ENCODE data around the gene DNAH2. TPM values are rescaled to one million over a fixed set of nuclear protein-coding genes. Genes with fewer than 3 reads are reported as not detected.

The DNAH2 gene
- total and polyA plus RNA-seq, 2 of the 8 experiments (the other 6 are each of a cell fraction or from before 2014, with no cell fraction given), result 0.13 to 0.18 TPM

DNA sequence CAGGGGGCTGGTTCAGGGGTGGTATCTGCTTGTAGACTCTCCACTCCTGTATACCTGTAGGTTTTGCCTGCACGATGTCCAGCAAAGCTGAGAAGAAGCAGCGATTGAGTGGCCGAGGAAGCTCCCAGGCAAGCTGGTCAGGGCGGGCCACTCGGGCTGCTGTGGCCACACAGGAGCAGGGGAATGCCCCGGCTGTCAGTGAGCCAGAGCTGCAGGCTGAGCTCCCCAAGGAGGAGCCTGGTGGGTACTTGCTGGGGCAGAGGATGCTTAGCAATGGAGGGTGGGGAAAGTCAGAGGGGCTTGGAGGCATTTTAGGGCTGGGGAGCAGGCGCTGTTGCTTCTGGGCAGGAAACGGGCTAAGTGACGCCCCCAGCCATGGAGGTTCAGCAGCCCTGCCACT, 2.1 kb downstream of the DNAH2 start:
- FAIRE-seq (no peak), DNase-seq (ENCODE audit: low read depth in 1 of 2, low spot score in 2 of 2) (no peak)
- Histone ChIP-seq H3K79me1 (ENCODE audit: low read depth, low read length) (no peaks in the 10 kb centered on the region; the same call in 1 of the 2 replicates), H4K8ac (ENCODE audit: extremely low read depth, insufficient read depth, low read length) (peak overlapping the region; percentile 16; the same call in 1 of the 2 replicates), H4K20me1 (replicated peaks in 1 of 2; ENCODE audit: control insufficient read depth in 1 of 2, insufficient read depth in 2 of 2, low read length in 2 of 2) (no peaks in the 10 kb centered on the region), H3K4ac (replicated peaks; ENCODE audit: insufficient read length, low read depth, low read length) (no peak overlapping the region), H2BK5ac (ENCODE audit: low read depth, low read length) (no peak overlapping the region), H2AFZ (ENCODE audit: low read length) (no peak overlapping the region), H2BK120ac (replicated peaks; ENCODE audit: low read depth, low read length) (no peak overlapping the region), H3K23ac (ENCODE audit: insufficient read length) (no peak overlapping the region), H3K27me3 (replicated peaks in 1 of 4; ENCODE audit: control insufficient read depth in 3 of 4, extremely low read depth in 1 of 4, insufficient read depth in 3 of 4, low read length in 3 of 4) (peaks cover 0 to 14% (median 7%) of the 10 kb centered on the region in 4 experiments; a peak in 3 of 7 replicates), H3K56ac (replicated peaks; ENCODE audit: insufficient read length, low read depth, low read length) (no peak overlapping the region), H3K14ac (ENCODE audit: insufficient read length) (no peak overlapping the region), H3K23me2 (ENCODE audit: low read depth, low read length) (peaks cover 9% of the 10 kb centered on the region), H2BK12ac (ENCODE audit: low read depth, low read length) (no peak overlapping the region), H3K4me1 (replicated peaks in 1 of 4; ENCODE audit: control insufficient read depth in 3 of 4, insufficient read depth in 4 of 4, low read length in 3 of 4) (peaks cover 5 to 17% (median 9%) of the 10 kb centered on the region in 4 experiments), H3K79me2 (ENCODE audit: control insufficient read depth in 1 of 2, insufficient read depth in 2 of 2, low read length in 2 of 2) (no peaks in the 10 kb centered on the region), H2BK20ac (ENCODE audit: low read length) (no peak overlapping the region), H3K4me3 (ENCODE audit: extremely low read depth in 1 of 4, insufficient read depth in 2 of 4, low read depth in 3 of 4, low read length in 4 of 4) (no peak overlapping the region), H4K91ac (replicated peaks; ENCODE audit: insufficient read length, low read length) (no peak overlapping the region), H2AK5ac (ENCODE audit: low read depth, low read length) (no peak overlapping the region), H3K18ac (ENCODE audit: extremely low read depth, low read length) (no peak overlapping the region), H4K5ac (ENCODE audit: insufficient read length, low read depth, low read length) (no peak overlapping the region), H3K36me3 (ENCODE audit: control insufficient read depth in 2 of 4, insufficient read depth in 4 of 4, low read length in 3 of 4) (no peaks in the 10 kb centered on the region), H3K4me2 (ENCODE audit: insufficient read depth in 1 of 2, low read depth in 2 of 2, low read length in 2 of 2) (no peak overlapping the region), H2BK15ac (ENCODE audit: low read length) (no peak overlapping the region), H3K9me3 (ENCODE audit: insufficient read depth in 2 of 2, low read depth in 1 of 2, low read length in 1 of 2) (no peaks in the 10 kb centered on the region), H3K9ac (replicated peaks in 1 of 4; ENCODE audit: extremely low read depth in 1 of 4, low read depth in 3 of 4, low read length in 3 of 4) (no peak overlapping the region), H3K27ac (ENCODE audit: low read depth, low read length) (no peak overlapping the region)
- WGBS, 2 experiments (ENCODE audit: extremely low coverage in 1 of 2, insufficient coverage in 1 of 2, insufficient read length in 1 of 2, insufficient replicate concordance in 2 of 2, low coverage in 1 of 2, low lambda C conversion rate in 2 of 2, missing lambda C conversion rate in 1 of 2), result 69% methylated on average over 9 of the region's 9 CpGs; no CpG with 5 or more reads in 1 of the 2 experiments
- ChIA-PET POLR2A (ENCODE audit: partially characterized antibody) (no interaction called here), CTCF (ENCODE audit: partially characterized antibody) (interaction anchor here (0.8 to 1.7 kb wide), 3 partner anchors 9 to 32 kb away, joined by 3 to 8 read pairs (median 3); partner anchors contain the start of gene TP53)
- TF ChIP-seq EP300 (IDR thresholded peaks at IDR 0.05; ENCODE audit: borderline replicate concordance in 1 of 2, low read depth in 2 of 2, low read length in 2 of 2), result no peak
